Osteocyte (in vitro differentiated cells): ENCODE results near the gene FADS2. TPM values are rescaled to one million over a fixed set of nuclear protein-coding genes. Genes with fewer than 3 reads are reported as not detected.

Source experiments
- DNase-seq: peaks from one replicate; pipeline ENCODE4 v3.0.0; 2021; ENCODE audit warnings: mixed read lengths; ENCODE audit not compliant: unreplicated experiment; ENCODE audit errors: extremely low spot score
- H3K27ac Mint-ChIP-seq: one replicate; pipeline ENCODE4 v1.8.0; 2021; ENCODE audit warnings: mild to moderate bottlenecking, mixed read lengths; ENCODE audit not compliant: unreplicated experiment
- H3K27me3 Mint-ChIP-seq: one replicate; pipeline ENCODE4 v1.8.0; 2021; ENCODE audit warnings: mixed read lengths; ENCODE audit not compliant: unreplicated experiment
- H3K36me3 Mint-ChIP-seq: one replicate; pipeline ENCODE4 v1.8.0; 2021; ENCODE audit warnings: mixed read lengths; ENCODE audit not compliant: unreplicated experiment
- H3K4me1 Mint-ChIP-seq: one replicate; pipeline ENCODE4 v1.8.0; 2021; ENCODE audit warnings: mixed read lengths; ENCODE audit not compliant: unreplicated experiment
- H3K4me3 Mint-ChIP-seq: one replicate; pipeline ENCODE4 v1.8.0; 2021; ENCODE audit warnings: mild to moderate bottlenecking, moderate library complexity, mixed read lengths; ENCODE audit not compliant: unreplicated experiment
- H3K9me3 Mint-ChIP-seq: one replicate; pipeline ENCODE4 v1.8.0; 2021; ENCODE audit warnings: mixed read lengths; ENCODE audit not compliant: unreplicated experiment
- CTCF ChIP-seq: fragments of 200-600 bp; sonication (generic); IDR thresholded peaks from 2 replicates; pipeline ENCODE4 v1.5.0; 2021; ENCODE audit warnings: antibody characterized with exemption, mild to moderate bottlenecking, moderate library complexity
- total RNA-seq: library from RNA; stranded (reverse); gene quantifications from 2 replicates; pipeline ENCODE4 v1.2.1, GENCODE V29; 2021

FADS2 gene
- total RNA-seq, 1 donor from 2014 or later = 207 TPM

GRCh38 chr11:61907282-61907681, 79.2 kb downstream of the FADS2 start:
- no peaks in the 10 kb centered on the region for H3K27me3 Mint-ChIP-seq
- no peak overlapping the region for H3K27ac Mint-ChIP-seq
- peaks cover 31% of the 10 kb centered on the region for H3K36me3 Mint-ChIP-seq
- peaks cover 6% of the 10 kb centered on the region for H3K4me1 Mint-ChIP-seq
- no peak overlapping the region for H3K4me3 Mint-ChIP-seq
- no peak for TF ChIP-seq CTCF
- no peak for DNase-seq
- no peaks in the 10 kb centered on the region for H3K9me3 Mint-ChIP-seq

DNA sequence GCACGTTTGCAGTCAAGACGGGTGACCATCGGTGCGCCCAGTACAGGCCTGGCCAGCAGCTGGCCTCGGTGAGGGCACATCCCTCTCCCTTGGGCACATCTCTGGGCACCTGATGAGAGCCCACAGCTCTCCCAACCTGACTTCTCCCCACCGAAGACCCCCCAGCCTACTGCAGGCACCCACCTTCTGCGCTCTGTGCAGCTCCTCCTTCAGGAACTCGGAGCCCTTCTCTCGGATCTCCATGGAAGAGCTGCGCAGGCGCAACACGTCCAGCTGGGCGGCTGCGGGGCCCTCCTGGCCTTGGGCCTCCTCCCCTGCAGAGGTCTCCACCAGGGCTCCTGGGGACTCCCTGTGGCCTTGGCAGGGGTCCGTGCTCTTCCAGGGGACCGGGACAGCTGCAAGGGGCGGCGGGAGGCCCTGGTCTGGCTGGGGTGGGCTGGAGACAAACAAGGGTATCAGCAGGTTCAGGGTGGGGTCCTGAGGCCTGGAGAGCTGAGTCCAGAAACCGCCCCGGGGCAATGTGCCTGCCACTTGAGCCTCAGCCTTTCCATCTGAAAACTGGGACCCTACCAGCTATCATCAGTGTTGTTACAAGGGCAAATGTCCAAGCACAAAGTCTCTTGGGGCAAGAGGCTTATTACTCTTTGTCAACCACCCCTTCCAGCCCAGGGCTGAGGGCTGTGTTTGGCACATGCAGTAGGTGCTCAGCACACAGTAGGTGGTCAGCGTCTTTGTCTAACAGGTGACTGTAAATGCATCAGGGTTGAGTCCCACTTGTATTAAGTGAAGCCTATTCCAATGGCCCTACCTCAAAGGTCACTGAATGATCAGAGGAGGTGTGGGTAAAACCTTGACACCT, 80.0 kb downstream of the FADS2 start:
- Mint-ChIP-seq H3K4me1 (peaks cover 7% of the 10 kb centered on the region), H3K36me3 (peaks cover 27% of the 10 kb centered on the region), H3K4me3 (no peak overlapping the region), H3K27me3 (no peaks in the 10 kb centered on the region), H3K9me3 (no peaks in the 10 kb centered on the region), H3K27ac (no peak overlapping the region)
- DNase-seq = no peak
- no peak for TF ChIP-seq CTCF

- Mint-ChIP-seq H3K36me3 (peaks cover 23% of the 10 kb centered on the region), H3K4me1 (peaks cover 10% of the 10 kb centered on the region), H3K27me3 (no peaks in the 10 kb centered on the region), H3K27ac (no peak overlapping the region), H3K4me3 (no peak overlapping the region), H3K9me3 (no peaks in the 10 kb centered on the region)
- no peak for TF ChIP-seq CTCF
- no peak for DNase-seq
Measured at GRCh38 chr11:61908730-61909316, 80.7 kb downstream of the FADS2 start.

DNA sequence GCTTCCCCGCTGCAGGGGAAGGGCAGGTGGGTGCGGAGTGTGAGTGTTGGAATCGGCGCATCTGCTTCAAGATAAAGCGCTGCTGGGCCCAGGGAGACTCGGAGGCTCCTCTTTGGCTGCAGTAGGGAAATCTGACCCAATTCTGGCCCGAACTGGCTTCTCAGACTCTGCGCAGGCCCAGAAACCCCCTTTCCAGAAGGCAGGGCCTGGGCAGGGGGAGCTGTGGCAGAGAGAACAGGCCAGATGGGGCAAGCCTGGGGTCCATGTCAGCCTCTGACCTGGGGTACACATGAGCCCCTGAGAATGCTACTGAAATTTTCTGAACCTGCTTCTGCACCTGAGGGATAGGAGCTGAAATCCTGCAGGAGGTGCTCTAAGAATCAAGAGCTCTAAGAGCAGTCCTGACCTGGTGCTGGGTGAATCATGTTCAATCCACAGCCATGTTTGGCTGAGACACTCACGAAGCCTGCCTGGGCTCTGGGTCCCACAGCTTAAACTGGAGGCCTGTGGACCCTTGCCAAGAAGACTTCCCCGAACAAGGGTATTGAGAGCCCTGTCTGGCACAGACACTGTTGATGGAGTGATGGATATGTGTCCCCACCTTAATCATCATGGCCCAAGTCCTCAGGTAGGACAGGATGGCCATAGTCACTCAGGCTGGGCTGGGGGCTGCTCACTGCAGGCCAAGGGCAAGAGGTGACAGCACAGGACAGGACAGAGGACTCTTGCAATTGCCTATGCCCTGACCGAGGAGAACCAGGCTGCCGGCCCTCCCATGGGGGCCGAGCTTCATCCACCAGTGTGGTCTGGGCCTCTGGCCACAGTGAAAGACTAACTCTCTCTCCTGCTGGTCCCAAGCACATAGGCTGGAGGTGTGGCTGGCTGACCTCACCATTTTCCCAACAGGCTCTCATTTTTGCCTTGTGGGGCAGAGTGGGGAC, 82.4 kb downstream of the FADS2 start:
- Mint-ChIP-seq H3K36me3 (peaks cover 11% of the 10 kb centered on the region), H3K27ac (no peak overlapping the region), H3K4me3 (no peak overlapping the region), H3K27me3 (no peaks in the 10 kb centered on the region), H3K9me3 (no peaks in the 10 kb centered on the region), H3K4me1 (peaks cover 22% of the 10 kb centered on the region)
- TF ChIP-seq CTCF = no peak
- no peak for DNase-seq
